GM12878 (cell line): Measurements from ENCODE around the gene LZTFL1. TPM values are rescaled to one million over a fixed set of nuclear protein-coding genes. Genes with fewer than 3 reads are reported as not detected.

Experiments used
- BRCA1 ChIP-seq: IDR thresholded peaks from 2 replicates; pipeline ENCODE4 v1.6.1; 2011; ENCODE audit warnings: low read depth, low read length, improper control_type of control experiment
- CBX5 ChIP-seq: sonication (generic); IDR thresholded peaks from 2 replicates; pipeline ENCODE4 v1.6.1; 2016; ENCODE audit warnings: low read depth, moderate library complexity, mild to moderate bottlenecking, inconsistent platforms
- CREM ChIP-seq: IDR thresholded peaks from 2 replicates; pipeline ENCODE4 v1.6.1; 2014; ENCODE audit warnings: antibody characterized with exemption, low read depth
- EP300 ChIP-seq, 2 experiments: fragments of 150-350 bp in 1 of 2; IDR thresholded peaks; 2 replicates each; pipeline ENCODE4 v1.6.1; 2011 to 2012; ENCODE audit warnings: low read depth in 2 of 2, low read length in 2 of 2, borderline replicate concordance in 1 of 2, improper control_type of control experiment in 1 of 2, inconsistent platforms in 1 of 2; ENCODE audit not compliant: control insufficient read depth in 1 of 2
- FOS ChIP-seq: IDR thresholded peaks from 3 replicates; pipeline ENCODE4 v1.6.1; 2011; ENCODE audit warnings: borderline replicate concordance; ENCODE audit not compliant: insufficient read length; ENCODE audit errors: extremely low read depth
- FOXM1 ChIP-seq: IDR thresholded peaks from 2 replicates; pipeline ENCODE4 v1.6.1; 2012; ENCODE audit warnings: low read depth, mild to moderate bottlenecking, inconsistent platforms, low read length, moderate library complexity
- GABPA ChIP-seq: IDR thresholded peaks from 2 replicates; pipeline ENCODE4 v1.6.1; 2014; ENCODE audit warnings: antibody characterized with exemption, low read depth, mild to moderate bottlenecking, inconsistent platforms
- IKZF2 ChIP-seq, 2 experiments: fragments of 450-650 bp; IDR thresholded peaks; 2 replicates each; pipeline ENCODE4 v1.6.1; 2017; ENCODE audit warnings: mild to moderate bottlenecking in 2 of 2, moderate library complexity in 2 of 2
- IRF3 ChIP-seq: fragments of 450-650 bp; IDR thresholded peaks from 2 replicates; pipeline ENCODE4 v1.6.1; 2014; ENCODE audit warnings: mild to moderate bottlenecking
- JUNB ChIP-seq: IDR thresholded peaks from 2 replicates; pipeline ENCODE4 v1.6.1; 2016; ENCODE audit warnings: antibody characterized with exemption, mild to moderate bottlenecking
- MEF2A ChIP-seq: IDR thresholded peaks from 2 replicates; pipeline ENCODE4 v1.6.1; 2011; ENCODE audit warnings: low read depth, mild to moderate bottlenecking, low read length, moderate library complexity; ENCODE audit not compliant: insufficient read depth
- MTA2 ChIP-seq: fragments of 450-650 bp; IDR thresholded peaks from 2 replicates; pipeline ENCODE4 v1.6.1; 2016; ENCODE audit warnings: low read depth, mild to moderate bottlenecking, moderate library complexity
- MTA3 ChIP-seq: IDR thresholded peaks from 2 replicates; pipeline ENCODE4 v1.6.1; 2012; ENCODE audit warnings: low read length, inconsistent platforms, borderline replicate concordance
- NFIC ChIP-seq: IDR thresholded peaks from 2 replicates; pipeline ENCODE4 v1.6.1; 2012; ENCODE audit warnings: low read depth, mild to moderate bottlenecking, inconsistent platforms, low read length, moderate library complexity
- NR2C1 ChIP-seq: fragments of 450-650 bp; IDR thresholded peaks from 2 replicates; pipeline ENCODE4 v1.6.1; 2017; ENCODE audit warnings: antibody characterized with exemption, mild to moderate bottlenecking, moderate library complexity
- RAD21 ChIP-seq: IDR thresholded peaks from 2 replicates; pipeline ENCODE4 v1.6.1; 2011; ENCODE audit warnings: mild to moderate bottlenecking, low read depth, low read length, moderate library complexity; ENCODE audit not compliant: insufficient read depth
- SMAD5 ChIP-seq: IDR thresholded peaks from 2 replicates; pipeline ENCODE4 v1.6.1; 2016; ENCODE audit warnings: antibody characterized with exemption, low read depth
- STAT1 ChIP-seq: fragments of 450-650 bp; conservative IDR thresholded peaks from 2 replicates; pipeline ENCODE4 v1.6.1; 2014; ENCODE audit warnings: antibody characterized with exemption, mild to moderate bottlenecking
- STAT3 ChIP-seq: IDR thresholded peaks from 2 replicates; pipeline ENCODE4 v1.6.1; 2011; ENCODE audit warnings: low read depth, low read length, improper control_type of control experiment
- WRNIP1 ChIP-seq: IDR thresholded peaks from 2 replicates; pipeline ENCODE4 v1.6.1; 2011; ENCODE audit warnings: low read depth, low read length, improper control_type of control experiment, borderline replicate concordance
- ZBTB40 ChIP-seq: fragments of 450-650 bp; IDR thresholded peaks from 2 replicates; pipeline ENCODE4 v1.6.1; 2016; ENCODE audit warnings: mild to moderate bottlenecking, moderate library complexity, borderline replicate concordance
- ZNF384 ChIP-seq: IDR thresholded peaks from 2 replicates; pipeline ENCODE4 v1.6.1; 2012; ENCODE audit warnings: low read depth, mild to moderate bottlenecking, low read length, improper control_type of control experiment, borderline replicate concordance
- ZSCAN29 ChIP-seq: fragments of 450-650 bp; IDR thresholded peaks from 2 replicates; pipeline ENCODE4 v1.6.1; 2017; ENCODE audit warnings: mild to moderate bottlenecking, moderate library complexity
- polyA plus RNA-seq, 11 experiments: library from polyadenylated mRNA; depleted of rRNA in 4 of 11; unstranded in 6 of 11; stranded (reverse) in 5 of 11; fragments of >200 nt; fragmentation: Nextera tagmentation in 4 of 11; fragmentation: Illumina TruSeq in 1 of 11; extraction: Ambion mirVana in 4 of 11; extraction: Trizol in 1 of 11; gene quantifications; 1 replicate in 1 of 11; 2 replicates in 10 of 11; pipeline versions ENCODE4 v1.2.1 to v1.2.3, GENCODE V29; 2011 to 2016; ENCODE audit warnings: inconsistent platforms in 2 of 11, missing spikeins in 2 of 11, low read depth in 1 of 11
- total RNA-seq, 4 experiments: library from RNA; depleted of rRNA in 3 of 4; stranded (reverse); fragments of >200 nt in 3 of 4; fragmentation: Illumina TruSeq in 1 of 4; extraction: Trizol in 1 of 4; gene quantifications; 2 replicates each; pipeline versions ENCODE4 v1.2.1 to v1.2.3, GENCODE V29; 2013 to 2021
- TF ChIP-seq, protein P1 (sequence below): fragments of 450-650 bp; IDR thresholded peaks from 2 replicates; pipeline ENCODE4 v1.6.1; 2018; ENCODE audit warnings: mild to moderate bottlenecking, low read depth, moderate library complexity; ENCODE audit not compliant: partially characterized antibody

The LZTFL1 gene
- total and polyA plus RNA-seq, 10 of the 15 experiments (the other 5 are each of a cell fraction or from before 2014, with no cell fraction given) = 9.8 to 74.1 (median 11.9) TPM

DNA sequence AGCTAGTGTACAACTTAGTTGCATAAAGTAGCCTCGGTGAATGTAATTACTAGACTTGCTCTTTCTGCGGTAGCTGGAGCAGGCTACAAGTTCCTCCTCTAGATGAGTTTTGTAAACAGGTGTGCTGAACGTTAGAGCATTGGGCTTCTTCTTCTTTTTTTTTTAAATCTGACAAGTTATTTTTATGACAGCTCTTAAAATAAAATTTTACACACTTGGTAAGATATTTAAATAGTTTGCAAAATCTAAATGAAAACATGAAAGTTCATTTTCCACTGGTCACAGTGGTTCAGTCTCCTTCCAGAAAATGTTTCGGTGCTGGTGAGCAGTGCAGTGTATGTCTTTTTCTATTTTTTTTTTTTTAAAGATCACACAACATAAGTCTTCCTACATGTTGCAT, 47.4 kb upstream of the LZTFL1 start (continued):
- TF ChIP-seq BRCA1 (no peak), ZSCAN29 (no peak), ZBTB40 (no peak), SMAD5 (no peak), FOS (no peak), ZNF384 (peak; percentile 33; the same call in 1 of the 2 replicates), IRF3 (no peak), MTA3 (peak; percentile 69; the same call in 1 of the 2 replicates), IKZF2 (IDR thresholded peaks at IDR 0.05) (no peak), JUNB (peak; percentile 9; the same call in 1 of the 2 replicates), MTA2 (no peak), STAT3 (no peak), CBX5 (0 out of 2 replicates have a peak, but pooled peaks have one; percentile 21), NR2C1 (no peak), WRNIP1 (no peak), FOXM1 (peak; percentile 55; the same call in 1 of the 2 replicates), NFIC (peak; percentile 68), STAT1 (no peak), RAD21 (0 out of 2 replicates have a peak, but pooled peaks have one; percentile 18), MEF2A (peak; percentile 67; the same call in 1 of the 2 replicates), CREM (0 out of 2 replicates have a peak, but pooled peaks have one; percentile 10), GABPA (no peak), EP300 (IDR thresholded peaks at IDR 0.05; ENCODE audit: borderline replicate concordance in 1 of 2, control insufficient read depth in 1 of 2, low read depth in 2 of 2, low read length in 2 of 2) (0 out of 4 replicates have a peak, but pooled peaks of 1 of the 2 experiments have one; percentile 11)
- TF ChIP-seq, protein P1, sequence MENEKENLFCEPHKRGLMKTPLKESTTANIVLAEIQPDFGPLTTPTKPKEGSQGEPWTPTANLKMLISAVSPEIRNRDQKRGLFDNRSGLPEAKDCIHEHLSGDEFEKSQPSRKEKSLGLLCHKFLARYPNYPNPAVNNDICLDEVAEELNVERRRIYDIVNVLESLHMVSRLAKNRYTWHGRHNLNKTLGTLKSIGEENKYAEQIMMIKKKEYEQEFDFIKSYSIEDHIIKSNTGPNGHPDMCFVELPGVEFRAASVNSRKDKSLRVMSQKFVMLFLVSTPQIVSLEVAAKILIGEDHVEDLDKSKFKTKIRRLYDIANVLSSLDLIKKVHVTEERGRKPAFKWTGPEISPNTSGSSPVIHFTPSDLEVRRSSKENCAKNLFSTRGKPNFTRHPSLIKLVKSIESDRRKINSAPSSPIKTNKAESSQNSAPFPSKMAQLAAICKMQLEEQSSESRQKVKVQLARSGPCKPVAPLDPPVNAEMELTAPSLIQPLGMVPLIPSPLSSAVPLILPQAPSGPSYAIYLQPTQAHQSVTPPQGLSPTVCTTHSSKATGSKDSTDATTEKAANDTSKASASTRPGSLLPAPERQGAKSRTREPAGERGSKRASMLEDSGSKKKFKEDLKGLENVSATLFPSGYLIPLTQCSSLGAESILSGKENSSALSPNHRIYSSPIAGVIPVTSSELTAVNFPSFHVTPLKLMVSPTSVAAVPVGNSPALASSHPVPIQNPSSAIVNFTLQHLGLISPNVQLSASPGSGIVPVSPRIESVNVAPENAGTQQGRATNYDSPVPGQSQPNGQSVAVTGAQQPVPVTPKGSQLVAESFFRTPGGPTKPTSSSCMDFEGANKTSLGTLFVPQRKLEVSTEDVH = no peak
- TF ChIP-seq, all 136 proteins: peak for 13
